GM21447 (cell line): ENCODE measurements around the gene ZNF549.
A peak's percentile ranks its signal among the peaks of the same experiment; 100 is the strongest.

ENCODE experiments used
- ATAC-seq: cut with Tn5 transposase; IDR thresholded peaks from one replicate; pipeline ENCODE4 v1.9.1; 2021; ENCODE audit not compliant: unreplicated experiment

ZNF549 gene

GRCh38 chr19:57566396-57567265 lies 39.5 kb downstream of the ZNF549 start:
- no peak for ATAC-seq

DNA sequence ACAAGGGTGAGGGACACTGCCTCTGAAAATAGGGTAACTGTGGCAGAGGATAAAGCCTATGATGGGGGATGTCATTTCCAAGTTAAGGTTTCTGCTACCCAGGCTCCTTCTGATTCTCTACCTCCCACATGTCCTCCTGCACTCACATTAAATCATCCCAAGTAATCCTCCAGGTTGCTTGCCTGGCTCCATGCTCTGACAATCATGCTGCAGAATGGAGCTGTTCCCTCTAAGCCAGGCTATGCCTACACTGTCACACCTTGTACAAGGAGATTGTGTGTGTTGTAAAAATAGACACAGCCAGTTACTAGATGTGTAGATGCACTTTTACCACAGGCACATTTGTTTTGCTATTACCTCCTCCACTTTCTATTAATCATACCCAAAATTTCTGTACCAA lies 43.6 kb downstream of the ZNF549 start:
- no peak for ATAC-seq

GRCh38 chr19:57572415-57572947 lies 45.3 kb downstream of the ZNF549 start:
- ATAC-seq: no peak

DNA sequence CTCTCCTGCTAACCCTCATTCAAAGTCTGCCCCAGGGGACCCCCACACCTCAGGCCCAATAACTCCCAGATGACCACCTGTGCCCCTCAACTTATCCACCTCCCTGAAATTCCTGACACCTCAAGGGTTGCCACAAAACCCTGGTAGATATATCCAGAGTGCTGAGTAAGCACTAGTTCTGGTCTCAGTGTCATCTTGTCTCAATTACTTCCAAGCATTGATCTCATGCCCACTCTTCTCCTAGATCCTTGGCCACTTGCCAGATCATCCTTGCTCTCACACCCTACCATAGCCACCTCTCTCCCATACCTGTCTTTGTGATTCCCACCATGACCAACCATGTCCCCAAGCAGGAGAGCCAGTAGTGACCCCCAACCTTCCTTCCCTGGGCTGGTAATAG lies 49.5 kb downstream of the ZNF549 start:
- no peak for ATAC-seq

DNA sequence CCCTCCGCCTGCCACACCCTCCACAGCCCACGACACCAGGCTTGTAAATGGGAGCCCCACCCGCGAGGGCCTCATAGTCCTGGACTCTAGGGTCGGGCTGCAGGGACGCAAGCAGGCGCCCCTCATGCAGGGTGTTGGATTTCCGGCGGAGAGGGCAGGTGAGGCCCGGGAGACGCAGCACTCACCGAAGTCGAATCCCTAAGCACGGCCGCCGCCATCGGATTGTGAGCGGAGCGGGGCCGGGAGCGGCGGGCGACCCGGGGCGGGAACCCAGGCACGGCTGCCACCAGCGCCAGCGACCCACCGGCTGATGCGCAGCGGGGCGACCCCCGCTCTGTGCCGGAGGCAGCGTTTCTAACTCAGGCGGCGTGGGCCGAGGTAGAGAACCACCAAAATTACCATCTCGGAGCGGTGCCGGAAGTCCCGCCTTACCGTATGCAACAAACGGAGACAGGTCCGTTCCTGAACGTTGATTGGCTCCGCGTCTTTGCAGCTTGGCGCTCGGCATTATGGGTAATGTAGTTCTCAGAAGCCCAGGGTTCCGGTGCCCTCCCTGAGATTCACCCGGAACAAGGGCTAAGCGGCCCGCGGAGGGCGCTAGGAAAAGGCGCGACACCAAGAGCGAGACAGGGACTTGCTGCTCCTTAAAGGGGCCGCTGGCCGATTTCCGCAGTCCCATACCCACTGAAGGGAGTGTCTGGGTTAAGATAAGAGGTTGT lies 51.5 kb downstream of the ZNF549 start, which contains the start of gene ZNF416:
Gene ZNF416 (minus strand): TSS at position 425 of the 719 bp plus-strand sequence. CDS start 207 bp downstream, at position 218.
- peak; percentile 92 for ATAC-seq

GRCh38 chr19:57583104-57583520 lies 56.0 kb downstream of the ZNF549 start:
- no peak for ATAC-seq

GRCh38 chr19:57583521-57584416 lies 56.6 kb downstream of the ZNF549 start, which contains the start of gene ZIK1:
ZIK1 (plus strand) TSS chr19:57584145; CDS start chr19:57584357, 212 bp downstream.
- ATAC-seq: peak; percentile 85

DNA sequence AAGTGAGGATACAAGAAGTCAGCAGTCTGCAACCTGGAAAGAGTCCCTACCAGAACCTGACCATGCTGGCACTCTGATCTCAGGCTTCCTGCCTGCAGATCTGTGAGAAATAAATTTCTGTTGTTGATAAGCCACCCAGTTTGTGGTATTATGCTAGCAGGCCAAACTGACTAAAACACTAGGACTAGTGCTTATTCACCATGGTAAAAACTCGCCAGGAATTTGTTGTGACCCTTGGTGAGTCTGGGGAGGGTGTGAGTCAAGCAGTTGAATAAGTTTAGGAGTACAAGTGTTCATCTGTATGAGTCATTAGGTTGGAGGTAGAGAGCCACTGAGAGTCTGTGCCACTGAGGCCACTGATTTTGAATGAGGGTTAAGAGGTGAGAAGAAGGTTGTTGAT lies 60.4 kb downstream of the ZNF549 start:
- ATAC-seq: no peak

DNA sequence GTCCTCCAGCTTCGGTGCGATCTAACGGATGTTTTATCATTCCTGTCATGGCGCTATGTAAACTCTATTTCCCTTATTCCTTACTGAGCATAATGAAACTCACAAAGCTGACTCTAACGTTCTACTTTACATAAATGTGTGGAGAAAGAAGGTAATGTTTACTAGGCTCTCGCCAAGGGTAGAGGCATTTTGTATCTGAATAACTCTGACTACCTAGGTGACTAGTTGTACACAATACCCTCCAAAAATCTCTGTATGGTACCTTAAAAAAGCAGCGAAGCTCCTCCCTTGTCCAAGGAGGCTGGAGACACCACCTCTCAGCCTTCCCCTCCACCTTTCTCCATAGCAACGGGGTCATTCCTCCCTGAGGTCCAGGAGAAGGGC lies 72.2 kb downstream of the ZNF549 start:
- ATAC-seq: no peak

DNA sequence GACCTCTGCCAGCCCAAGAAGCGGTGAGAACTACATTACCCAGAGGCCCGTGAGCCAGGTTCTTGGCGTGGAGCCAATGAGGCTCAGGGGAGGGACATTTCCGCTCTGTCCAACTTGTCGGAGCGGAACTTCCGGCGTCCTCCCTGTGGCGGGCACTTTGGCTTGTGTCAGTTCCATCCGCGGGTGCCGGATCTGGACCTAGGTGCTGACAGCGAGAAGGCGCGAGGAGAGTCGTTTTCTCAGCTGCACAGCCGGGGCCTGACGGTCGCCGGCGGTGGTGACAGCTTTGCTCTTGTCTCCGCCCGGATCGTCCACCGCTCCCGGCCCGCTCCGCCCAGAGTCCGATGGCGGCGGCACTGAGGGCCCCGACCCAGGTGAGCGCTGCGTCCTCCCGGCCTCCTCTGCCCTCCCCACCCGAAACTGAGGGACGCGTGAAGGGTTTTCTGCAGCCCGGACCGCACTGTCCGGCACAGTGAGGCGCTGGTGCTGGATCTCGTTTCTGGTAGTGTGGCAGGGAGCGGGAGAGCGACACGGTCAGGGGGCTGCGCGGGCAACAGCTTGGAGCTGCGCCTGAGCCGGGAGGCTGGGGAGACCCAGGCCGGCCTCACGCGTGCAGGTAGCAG lies 72.7 kb downstream of the ZNF549 start, which contains the start of gene ZNF530:
Gene ZNF530 (plus strand): TSS at position 125 of the 623 bp plus-strand sequence. CDS start 4,461 bp downstream, outside the sequence.
- peak; percentile 97 for ATAC-seq

DNA sequence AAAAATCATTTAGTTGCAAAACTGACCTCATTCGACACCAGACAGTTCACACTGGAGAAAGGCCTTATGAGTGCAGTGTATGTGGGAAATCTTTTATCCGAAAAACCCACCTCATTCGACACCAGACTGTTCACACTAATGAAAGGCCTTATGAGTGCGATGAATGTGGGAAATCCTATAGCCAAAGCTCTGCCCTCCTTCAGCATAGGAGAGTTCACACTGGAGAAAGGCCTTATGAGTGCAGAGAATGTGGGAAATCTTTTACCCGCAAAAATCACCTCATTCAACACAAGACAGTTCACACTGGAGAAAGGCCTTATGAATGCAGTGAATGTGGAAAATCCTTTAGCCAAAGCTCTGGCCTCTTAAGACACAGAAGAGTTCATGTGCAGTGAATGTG lies 79.8 kb downstream of the ZNF549 start:
- ATAC-seq: no peak
